Measurements from ENCODE around the gene DUOX1. TPM values are rescaled to one million over a fixed set of nuclear protein-coding genes. Genes with fewer than 3 reads are reported as not detected.

Gene DUOX1
- polyA plus RNA-seq, 3 donors from 2014 or later, result 0.32 to 3.4 (median 0.43) TPM

DNA sequence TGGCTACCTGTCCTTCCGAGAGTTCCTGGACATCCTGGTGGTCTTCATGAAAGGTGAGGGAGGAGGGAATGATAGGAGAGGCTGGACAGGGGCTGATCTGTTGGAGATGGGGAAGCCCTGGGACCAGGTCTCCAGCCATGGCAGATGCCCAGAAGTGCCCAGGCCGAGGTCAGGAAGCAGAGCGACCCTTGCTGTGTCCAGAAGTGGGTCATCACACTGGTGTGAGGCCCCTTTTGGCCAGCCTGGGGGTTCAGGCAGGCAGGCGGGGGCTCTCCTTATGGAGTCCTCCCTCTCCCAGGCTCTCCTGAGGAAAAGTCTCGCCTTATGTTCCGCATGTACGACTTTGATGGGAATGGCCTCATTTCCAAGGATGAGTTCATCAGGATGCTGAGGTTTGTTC, 17.8 kb downstream of the DUOX1 start:
- H3K27ac Mint-ChIP-seq, result no peak overlapping the region
- peaks cover 3 to 11% (median 6%) of the 10 kb centered on the region in 3 donors for H3K36me3 Mint-ChIP-seq

DNA sequence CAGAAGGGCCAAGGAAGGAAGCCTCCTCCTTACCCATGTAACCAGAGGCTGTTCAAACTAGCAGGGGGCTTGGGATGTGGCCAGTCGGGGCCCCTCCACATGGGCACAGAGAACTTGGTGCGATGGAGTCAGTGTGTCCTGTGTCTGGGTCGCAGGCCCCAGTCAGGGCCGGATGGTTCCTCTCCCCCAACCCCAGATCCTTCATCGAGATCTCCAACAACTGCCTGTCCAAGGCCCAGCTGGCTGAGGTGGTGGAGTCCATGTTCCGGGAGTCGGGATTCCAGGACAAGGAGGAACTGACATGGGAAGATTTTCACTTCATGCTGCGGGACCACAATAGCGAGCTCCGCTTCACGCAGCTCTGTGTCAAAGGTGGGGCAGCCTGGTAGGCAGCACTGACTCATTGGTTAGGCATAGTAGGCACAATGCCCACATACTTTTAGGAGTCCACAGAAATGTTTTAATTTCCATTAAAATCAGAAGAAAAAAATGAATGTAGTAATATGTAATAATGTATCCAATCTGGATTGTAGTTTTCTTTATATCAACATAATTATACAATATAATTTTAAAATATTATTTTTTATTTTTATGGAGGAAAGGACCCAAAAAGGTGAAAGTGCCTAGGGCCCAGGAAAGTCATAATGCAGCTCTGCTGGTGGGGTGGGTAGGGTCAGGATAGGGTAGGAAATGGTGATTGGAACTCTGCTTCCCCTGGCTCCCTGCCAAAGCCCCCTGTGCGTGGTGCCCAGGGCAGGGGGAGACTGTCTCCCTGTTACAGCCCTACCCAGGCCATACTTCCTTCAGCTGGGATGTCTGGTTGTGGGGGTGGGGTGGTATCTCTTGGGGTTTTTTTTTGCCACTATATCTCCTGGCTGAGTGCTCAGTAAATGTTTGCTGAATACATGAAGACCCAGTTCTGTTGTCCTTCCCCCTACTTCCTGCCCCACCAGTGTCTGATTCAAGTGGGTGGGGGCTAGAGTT, 18.6 kb downstream of the DUOX1 start:
- no peak for DNase-seq
- Mint-ChIP-seq H3K27me3 (ENCODE audit: low read depth in 3 of 3) (peaks cover 0 to 2% (median 0%) of the 10 kb centered on the region in 3 donors), H3K36me3 (peaks cover 3 to 11% (median 8%) of the 10 kb centered on the region in 3 donors), H3K27ac (no peak overlapping the region), H3K4me3 (no peak overlapping the region), H3K9me3 (no peaks in the 10 kb centered on the region), H3K4me1 (no peaks in the 10 kb centered on the region)

More for the DNA sequence above, 17.8 kb downstream of the DUOX1 start:
- Mint-ChIP-seq H3K4me1 (no peaks in the 10 kb centered on the region), H3K9me3 (no peaks in the 10 kb centered on the region), H3K27me3 (ENCODE audit: low read depth in 3 of 3) (peaks cover 0 to under 1% (median 0%) of the 10 kb centered on the region in 3 donors), H3K4me3 (no peak overlapping the region)
- no peak for DNase-seq

- Mint-ChIP-seq H3K4me3 (no peak overlapping the region), H3K27ac (no peak overlapping the region)
These were observed 19.3 kb downstream of the DUOX1 start for GRCh38 chr15:45149060-45149459.

DNA sequence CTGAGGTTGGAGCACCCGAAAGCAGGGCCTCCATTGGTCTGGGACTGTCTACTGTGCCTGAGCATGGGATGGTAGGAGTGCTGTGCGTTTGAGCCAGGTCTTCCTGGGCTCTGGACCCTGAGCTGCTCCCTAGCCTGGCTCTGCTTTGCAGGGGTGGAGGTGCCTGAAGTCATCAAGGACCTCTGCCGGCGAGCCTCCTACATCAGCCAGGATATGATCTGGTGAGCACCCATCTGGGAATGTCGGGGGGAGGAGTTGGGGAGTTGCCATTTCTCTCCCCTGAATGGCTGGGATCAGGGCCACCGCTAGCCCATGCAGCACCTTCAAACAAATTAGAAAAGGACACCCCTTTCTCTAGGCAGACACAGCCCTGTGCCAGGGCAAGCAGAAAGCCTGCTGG, 20.7 kb downstream of the DUOX1 start:
- DNase-seq, result no peak
- H3K27me3 Mint-ChIP-seq (ENCODE audit: low read depth in 3 of 3), result peaks cover 0 to 2% (median 0%) of the 10 kb centered on the region in 3 donors
- peaks cover 0 to 2% of the 10 kb centered on the region in 2 donors for H3K4me1 Mint-ChIP-seq
- peaks cover 3 to 11% (median 9%) of the 10 kb centered on the region in 3 donors for H3K36me3 Mint-ChIP-seq
- no peaks in the 10 kb centered on the region for H3K9me3 Mint-ChIP-seq
- no peak overlapping the region for H3K4me3 Mint-ChIP-seq
- no peak overlapping the region for H3K27ac Mint-ChIP-seq

More at GRCh38 chr15:45149060-45149459, 19.3 kb downstream of the DUOX1 start:
- Mint-ChIP-seq H3K36me3 (peaks cover 3 to 11% (median 9%) of the 10 kb centered on the region in 3 donors), H3K9me3 (no peaks in the 10 kb centered on the region), H3K4me1 (no peaks in the 10 kb centered on the region), H3K27me3 (ENCODE audit: low read depth in 3 of 3) (peaks cover 0 to 2% (median 0%) of the 10 kb centered on the region in 3 donors)
- no peak for DNase-seq

- Mint-ChIP-seq H3K36me3 (peaks cover 3 to 11% (median 9%) of the 10 kb centered on the region in 3 donors), H3K27ac (peak overlapping the region in 1 of 6 donors; percentile 17), H3K27me3 (ENCODE audit: low read depth in 3 of 3) (peaks cover 0 to 2% (median 0%) of the 10 kb centered on the region in 3 donors), H3K4me1 (peaks cover 0 to 6% of the 10 kb centered on the region in 2 donors), H3K9me3 (no peaks in the 10 kb centered on the region), H3K4me3 (no peak overlapping the region)
- DNase-seq, result no peak
These were observed 21.2 kb downstream of the DUOX1 start for GRCh38 chr15:45150997-45151396.

- no peak overlapping the region for H3K4me3 Mint-ChIP-seq
- no peaks in the 10 kb centered on the region for H3K9me3 Mint-ChIP-seq
- H3K36me3 Mint-ChIP-seq, result peaks cover 3 to 11% (median 9%) of the 10 kb centered on the region in 3 donors
- no peak overlapping the region for H3K27ac Mint-ChIP-seq
- H3K27me3 Mint-ChIP-seq (ENCODE audit: low read depth in 3 of 3), result peaks cover 0 to 2% (median 0%) of the 10 kb centered on the region in 3 donors
- H3K4me1 Mint-ChIP-seq, result peaks cover 6% of the 10 kb centered on the region in 2 donors
- no peak for DNase-seq
These were observed 22.4 kb downstream of the DUOX1 start for GRCh38 chr15:45151998-45152828.

DNA sequence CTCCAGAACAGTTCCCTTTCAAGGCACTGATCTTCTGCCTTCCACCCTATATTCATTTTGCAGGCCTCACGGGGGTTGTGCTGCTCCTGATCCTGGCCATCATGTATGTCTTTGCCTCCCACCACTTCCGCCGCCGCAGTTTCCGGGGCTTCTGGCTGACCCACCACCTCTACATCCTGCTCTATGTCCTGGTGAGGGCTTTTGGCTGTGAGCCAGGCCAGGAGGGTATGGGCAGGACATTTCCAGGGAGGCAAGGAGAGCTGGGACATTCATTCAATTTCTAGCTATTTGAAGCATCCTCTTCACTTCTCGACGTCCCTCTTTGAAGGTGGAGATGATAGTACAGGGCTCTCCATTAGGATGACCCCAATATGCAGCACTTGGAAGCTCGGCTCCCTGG, 25.9 kb downstream of the DUOX1 start:
- H3K4me3 Mint-ChIP-seq, result no peak overlapping the region
- H3K27ac Mint-ChIP-seq, result no peak overlapping the region
- H3K36me3 Mint-ChIP-seq, result peaks cover 3 to 11% (median 9%) of the 10 kb centered on the region in 3 donors
- H3K4me1 Mint-ChIP-seq, result peaks cover 18 to 19% of the 10 kb centered on the region in 2 donors
- DNase-seq, result no peak
- H3K27me3 Mint-ChIP-seq (ENCODE audit: low read depth in 3 of 3), result peaks cover 0 to 2% (median 0%) of the 10 kb centered on the region in 3 donors
- no peaks in the 10 kb centered on the region for H3K9me3 Mint-ChIP-seq

- no peaks in the 10 kb centered on the region for H3K9me3 Mint-ChIP-seq
- peak overlapping the region in 1 of 5 donors; percentile 28 for H3K4me3 Mint-ChIP-seq
- no peak for DNase-seq
- H3K4me1 Mint-ChIP-seq, result peaks cover 18 to 19% of the 10 kb centered on the region in 2 donors
- no peak overlapping the region for H3K27ac Mint-ChIP-seq
- H3K36me3 Mint-ChIP-seq, result peaks cover 0 to 9% (median 7%) of the 10 kb centered on the region in 3 donors
- peaks cover 0 to 2% (median 0%) of the 10 kb centered on the region in 3 donors for H3K27me3 Mint-ChIP-seq (ENCODE audit: low read depth in 3 of 3)
These were observed 27.1 kb downstream of the DUOX1 start for GRCh38 chr15:45156744-45157455.

- Mint-ChIP-seq H3K36me3 (peaks cover 0 to 3% (median 0%) of the 10 kb centered on the region in 3 donors), H3K27ac (no peak overlapping the region), H3K4me3 (no peak overlapping the region), H3K9me3 (no peaks in the 10 kb centered on the region), H3K27me3 (ENCODE audit: low read depth in 3 of 3) (peaks cover 0 to 1% (median 0%) of the 10 kb centered on the region in 3 donors), H3K4me1 (peaks cover 19 to 20% of the 10 kb centered on the region in 2 donors)
- DNase-seq, result no peak
These were observed 28.2 kb downstream of the DUOX1 start for GRCh38 chr15:45157974-45158373.

- Mint-ChIP-seq H3K27ac (peak overlapping the region in 1 of 6 donors; percentile 63), H3K4me1 (peaks cover 31 to 40% of the 10 kb centered on the region in 2 donors), H3K9me3 (no peaks in the 10 kb centered on the region)
These were observed 31.9 kb downstream of the DUOX1 start for GRCh38 chr15:45161666-45162065.

GRCh38 chr15:45162771-45163507, 33.1 kb downstream of the DUOX1 start:
- H3K27ac Mint-ChIP-seq, result peak overlapping the region in 2 of 6 donors; percentile 24 to 40
- no peaks in the 10 kb centered on the region for H3K9me3 Mint-ChIP-seq
- peaks cover 2 to 5% (median 4%) of the 10 kb centered on the region in 3 donors for H3K27me3 Mint-ChIP-seq (ENCODE audit: low read depth in 3 of 3)
- H3K4me3 Mint-ChIP-seq, result no peak overlapping the region
- DNase-seq, result peak; percentile 62 to 67 (median 63)
- H3K4me1 Mint-ChIP-seq, result peaks cover 33 to 38% of the 10 kb centered on the region in 2 donors
- no peaks in the 10 kb centered on the region for H3K36me3 Mint-ChIP-seq

More at GRCh38 chr15:45161666-45162065, 31.9 kb downstream of the DUOX1 start:
- Mint-ChIP-seq H3K4me3 (no peak overlapping the region), H3K36me3 (no peaks in the 10 kb centered on the region), H3K27me3 (ENCODE audit: low read depth in 3 of 3) (peaks cover 0 to 5% (median 3%) of the 10 kb centered on the region in 3 donors)
- no peak for DNase-seq

DNA sequence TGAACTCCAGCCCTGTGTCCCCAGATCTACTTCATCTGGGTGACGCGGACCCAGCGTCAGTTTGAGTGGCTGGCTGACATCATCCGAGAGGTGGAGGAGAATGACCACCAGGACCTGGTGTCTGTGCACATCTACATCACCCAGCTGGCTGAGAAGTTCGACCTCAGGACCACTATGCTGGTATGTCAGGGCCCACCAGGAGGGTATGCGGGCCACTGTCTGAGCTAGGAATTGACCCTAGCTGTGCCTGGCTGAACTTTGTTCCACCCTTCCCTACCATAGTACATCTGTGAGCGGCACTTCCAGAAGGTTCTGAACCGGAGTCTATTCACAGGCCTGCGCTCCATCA, 33.7 kb downstream of the DUOX1 start:
- H3K27me3 Mint-ChIP-seq (ENCODE audit: low read depth in 3 of 3), result peaks cover 2 to 5% (median 4%) of the 10 kb centered on the region in 3 donors
- no peaks in the 10 kb centered on the region for H3K36me3 Mint-ChIP-seq
- no peak overlapping the region for H3K4me3 Mint-ChIP-seq
- H3K27ac Mint-ChIP-seq, result no peak overlapping the region
- peaks cover 33 to 35% of the 10 kb centered on the region in 2 donors for H3K4me1 Mint-ChIP-seq
- H3K9me3 Mint-ChIP-seq, result no peaks in the 10 kb centered on the region
- no peak for DNase-seq

All from immature natural killer cell (primary cell).